Measurements from ENCODE around the gene PSTPIP2. TPM values are rescaled to one million over a fixed set of nuclear protein-coding genes. Genes with fewer than 3 reads are reported as not detected.
"Not testable (repeated sequence)": the region's sequence is repeated elsewhere in the genome, so short reads cannot be mapped to it uniquely, and the experiment has no call there.

Gene PSTPIP2
- total and polyA plus RNA-seq, 2 of the 8 experiments (the other 6 are each of a cell fraction or from before 2014, with no cell fraction given) = 1.8 to 2.4 TPM

- H3K79me2 ChIP-seq (ENCODE audit: control insufficient read depth in 1 of 2, insufficient read depth in 2 of 2, low read length in 2 of 2); H2BK120ac ChIP-seq (replicated peaks; ENCODE audit: low read depth, low read length); H2BK20ac ChIP-seq (ENCODE audit: low read length); H3K23ac ChIP-seq (ENCODE audit: insufficient read length); H3K27ac ChIP-seq (ENCODE audit: low read depth, low read length); H3K9ac ChIP-seq (replicated peaks in 1 of 4; ENCODE audit: extremely low read depth in 1 of 4, low read depth in 3 of 4, low read length in 3 of 4); FAIRE-seq; H3K79me1 ChIP-seq (ENCODE audit: low read depth, low read length); DNase-seq (ENCODE audit: low read depth in 1 of 2, low spot score in 2 of 2); H3K4me2 ChIP-seq (ENCODE audit: insufficient read depth in 1 of 2, low read depth in 2 of 2, low read length in 2 of 2); H3K9me3 ChIP-seq (ENCODE audit: insufficient read depth in 2 of 2, low read depth in 1 of 2, low read length in 1 of 2); H4K8ac ChIP-seq (ENCODE audit: extremely low read depth, insufficient read depth, low read length); H3K27me3 ChIP-seq (replicated peaks in 1 of 4; ENCODE audit: control insufficient read depth in 3 of 4, extremely low read depth in 1 of 4, insufficient read depth in 3 of 4, low read length in 3 of 4); H2AK5ac ChIP-seq (ENCODE audit: low read depth, low read length); H3K4me3 ChIP-seq (ENCODE audit: extremely low read depth in 1 of 4, insufficient read depth in 2 of 4, low read depth in 3 of 4, low read length in 4 of 4); H3K23me2 ChIP-seq (ENCODE audit: low read depth, low read length); POLR2A ChIA-PET (ENCODE audit: partially characterized antibody); H2AFZ ChIP-seq (ENCODE audit: low read length); H4K20me1 ChIP-seq (replicated peaks in 1 of 2; ENCODE audit: control insufficient read depth in 1 of 2, insufficient read depth in 2 of 2, low read length in 2 of 2); H3K4me1 ChIP-seq (replicated peaks in 1 of 4; ENCODE audit: control insufficient read depth in 3 of 4, insufficient read depth in 4 of 4, low read length in 3 of 4); H2BK15ac ChIP-seq (ENCODE audit: low read length); H3K18ac ChIP-seq (ENCODE audit: extremely low read depth, low read length); H3K56ac ChIP-seq (replicated peaks; ENCODE audit: insufficient read length, low read depth, low read length); H4K91ac ChIP-seq (replicated peaks; ENCODE audit: insufficient read length, low read length); H2BK12ac ChIP-seq (ENCODE audit: low read depth, low read length); H3K4ac ChIP-seq (replicated peaks; ENCODE audit: insufficient read length, low read depth, low read length); H4K5ac ChIP-seq (ENCODE audit: insufficient read length, low read depth, low read length); H3K14ac ChIP-seq (ENCODE audit: insufficient read length); H3K36me3 ChIP-seq (ENCODE audit: control insufficient read depth in 2 of 4, insufficient read depth in 4 of 4, low read length in 3 of 4); H2BK5ac ChIP-seq (ENCODE audit: low read depth, low read length): not testable (repeated sequence)
- 95% methylated on average over 13 of the region's 13 CpGs; no CpG with 5 or more reads in 1 of the 2 experiments for WGBS, 2 experiments (ENCODE audit: extremely low coverage in 1 of 2, insufficient coverage in 1 of 2, insufficient read length in 1 of 2, insufficient replicate concordance in 2 of 2, low coverage in 1 of 2, low lambda C conversion rate in 2 of 2, missing lambda C conversion rate in 1 of 2)
- CTCF ChIA-PET (ENCODE audit: partially characterized antibody) = interaction anchor here (0.6 to 2.3 kb wide), 5 partner anchors 14 to 85 kb away, joined by 3 to 8 read pairs (median 4); no protein-coding TSS in a partner anchor
Measured at GRCh38 chr18:46047369-46047768, 24.7 kb downstream of the PSTPIP2 start.
